H9 (cell line): Measurements from ENCODE around the gene SLC38A1. TPM values are rescaled to one million over a fixed set of nuclear protein-coding genes. Genes with fewer than 3 reads are reported as not detected.
"Not testable (repeated sequence)": the region's sequence is repeated elsewhere in the genome, so short reads cannot be mapped to it uniquely, and the experiment has no call there.

Experiments
- DNase-seq: peaks from one replicate; pipeline ENCODE4 v3.0.0-alpha.2; 2017
- H2AFZ ChIP-seq: one replicate; pipeline ENCODE4 v1.6.1; 2013; ENCODE audit warnings: mild to moderate bottlenecking, low read length, control low read depth, moderate library complexity
- H2AK5ac ChIP-seq: 2 replicates; pipeline ENCODE4 v1.6.1; 2013; ENCODE audit warnings: low read length, control low read depth, mixed read lengths; ENCODE audit not compliant: insufficient read length
- H2BK120ac ChIP-seq: one replicate; pipeline ENCODE4 v1.6.1; 2013; ENCODE audit warnings: low read depth, mild to moderate bottlenecking, low read length, control low read depth, inconsistent platforms; ENCODE audit not compliant: poor library complexity, severe bottlenecking
- H2BK12ac ChIP-seq: 2 replicates; pipeline ENCODE4 v1.6.1; 2013; ENCODE audit warnings: low read length, control low read depth, mixed read lengths, low read depth; ENCODE audit not compliant: insufficient read length
- H2BK15ac ChIP-seq: 2 replicates; pipeline ENCODE4 v1.6.1; 2013; ENCODE audit warnings: low read depth, low read length, control low read depth
- H2BK20ac ChIP-seq: one replicate; pipeline ENCODE4 v1.6.1; 2013; ENCODE audit warnings: low read depth, mild to moderate bottlenecking, low read length, control low read depth, inconsistent platforms; ENCODE audit not compliant: poor library complexity, severe bottlenecking
- H2BK5ac ChIP-seq: 2 replicates; pipeline ENCODE4 v1.6.1; 2013; ENCODE audit warnings: low read length, control low read depth, mixed read lengths; ENCODE audit not compliant: insufficient read length
- H3K14ac ChIP-seq: 2 replicates; pipeline ENCODE4 v1.6.1; 2013; ENCODE audit warnings: low read length, control low read depth; ENCODE audit not compliant: insufficient read depth
- H3K18ac ChIP-seq: 2 replicates; pipeline ENCODE4 v1.6.1; 2013; ENCODE audit warnings: low read depth, mild to moderate bottlenecking, mixed read lengths, low read length, control low read depth; ENCODE audit not compliant: insufficient read length
- H3K23ac ChIP-seq: 2 replicates; pipeline ENCODE4 v1.6.1; 2013; ENCODE audit warnings: low read length, control low read depth, mixed read lengths, low read depth; ENCODE audit not compliant: insufficient read length
- H3K23me2 ChIP-seq: 2 replicates; pipeline ENCODE4 v1.6.1; 2013; ENCODE audit warnings: low read depth, mild to moderate bottlenecking, mixed read lengths, low read length, control low read depth; ENCODE audit not compliant: insufficient read length, poor library complexity, severe bottlenecking
- H3K27ac ChIP-seq: 2 replicates; pipeline ENCODE4 v1.5.1; 2013; ENCODE audit warnings: low read length, control low read depth, mixed read lengths, low read depth; ENCODE audit not compliant: insufficient read length
- H3K27me3 ChIP-seq: 2 replicates; pipeline ENCODE4 v1.6.1; 2013; ENCODE audit warnings: low read length, control low read depth, inconsistent platforms; ENCODE audit not compliant: insufficient read depth
- H3K4ac ChIP-seq: 2 replicates; pipeline ENCODE4 v1.6.1; 2013; ENCODE audit warnings: low read depth, mild to moderate bottlenecking, control low read depth, inconsistent platforms, low read length, moderate library complexity
- H3K4me1 ChIP-seq: 2 replicates; pipeline ENCODE4 v1.6.1; 2013; ENCODE audit warnings: low read length, control low read depth, inconsistent platforms; ENCODE audit not compliant: insufficient read depth
- H3K4me2 ChIP-seq: 2 replicates; pipeline ENCODE4 v1.6.1; 2013; ENCODE audit warnings: low read length, control low read depth, mixed read lengths; ENCODE audit not compliant: insufficient read length, insufficient read depth
- H3K56ac ChIP-seq: 2 replicates; pipeline ENCODE4 v1.6.1; 2013; ENCODE audit warnings: low read depth, mild to moderate bottlenecking, mixed read lengths, low read length, control low read depth; ENCODE audit not compliant: insufficient read length
- H3K79me1 ChIP-seq: 2 replicates; pipeline ENCODE4 v1.6.1; 2013; ENCODE audit warnings: low read depth, mild to moderate bottlenecking, moderate library complexity, low read length, control low read depth, inconsistent platforms; ENCODE audit not compliant: insufficient read depth, poor library complexity, severe bottlenecking
- H3K79me2 ChIP-seq: 2 replicates; pipeline ENCODE4 v1.6.1; 2013; ENCODE audit warnings: low read length, control low read depth, inconsistent platforms; ENCODE audit not compliant: insufficient read depth
- H3K9ac ChIP-seq: 2 replicates; pipeline ENCODE4 v1.6.1; 2013; ENCODE audit warnings: low read length, control low read depth, mixed read lengths; ENCODE audit not compliant: insufficient read length; ENCODE audit errors: extremely low read depth
- H3K9me3 ChIP-seq: one replicate; pipeline ENCODE4 v1.6.1; 2013; ENCODE audit warnings: low read depth, low read length, inconsistent platforms; ENCODE audit not compliant: control insufficient read depth
- H3T11ph ChIP-seq: one replicate; pipeline ENCODE4 v1.6.1; 2013; ENCODE audit warnings: mild to moderate bottlenecking, low read length, control low read depth, inconsistent platforms
- H4K20me1 ChIP-seq: one replicate; pipeline ENCODE4 v1.6.1; 2013; ENCODE audit not compliant: control insufficient read depth, insufficient read length, insufficient read depth
- H4K5ac ChIP-seq: 2 replicates; pipeline ENCODE4 v1.6.1; 2013; ENCODE audit warnings: low read depth, mild to moderate bottlenecking, mixed read lengths, low read length, control low read depth; ENCODE audit not compliant: insufficient read length
- H4K8ac ChIP-seq: replicated peaks from 2 replicates; pipeline ENCODE4 v1.6.1; 2013; ENCODE audit warnings: low read length, control low read depth, mixed read lengths, low read depth; ENCODE audit not compliant: insufficient read length
- H4K91ac ChIP-seq: 2 replicates; pipeline ENCODE4 v1.6.1; 2013; ENCODE audit warnings: low read depth, mild to moderate bottlenecking, moderate library complexity, mixed read lengths, low read length, control low read depth; ENCODE audit not compliant: insufficient read length
- H3K27ac Mint-ChIP-seq, 3 experiments: 2 replicates in 2 of 3; 3 replicates in 1 of 3; pipeline ENCODE4 v1.8.0; 2020 to 2021; ENCODE audit warnings: mixed read lengths in 3 of 3, mild to moderate bottlenecking in 1 of 3, moderate library complexity in 1 of 3
- H3K27me3 Mint-ChIP-seq: 2 replicates; pipeline ENCODE4 v1.8.0; 2021; ENCODE audit warnings: low read depth, mild to moderate bottlenecking, moderate library complexity, mixed read lengths
- H3K36me3 Mint-ChIP-seq, 3 experiments: 2 replicates in 2 of 3; 3 replicates in 1 of 3; pipeline ENCODE4 v1.8.0; 2020 to 2021; ENCODE audit warnings: low read depth in 3 of 3, mixed read lengths in 3 of 3; ENCODE audit not compliant: insufficient read depth in 1 of 3
- H3K4me1 Mint-ChIP-seq, 2 experiments: 2 replicates each; pipeline ENCODE4 v1.8.0; 2020; ENCODE audit warnings: mixed read lengths in 2 of 2
- H3K4me3 Mint-ChIP-seq, 2 experiments: 2 replicates in 1 of 2; 3 replicates in 1 of 2; pipeline ENCODE4 v1.8.0; 2020 to 2021; ENCODE audit warnings: mild to moderate bottlenecking in 2 of 2, mixed read lengths in 2 of 2, moderate library complexity in 1 of 2
- H3K9me3 Mint-ChIP-seq, 2 experiments: 2 replicates in 1 of 2; 3 replicates in 1 of 2; pipeline ENCODE4 v1.8.0; 2020; ENCODE audit warnings: mild to moderate bottlenecking in 2 of 2, mixed read lengths in 2 of 2, moderate library complexity in 1 of 2
- WGBS: extraction: QIAGEN DNeasy Blood & Tissue Kit; methylation state at CpG from one replicate; pipeline ENCODE4 v1.1.7; 2013; ENCODE audit warnings: missing lambda C conversion rate, low lambda C conversion rate, mixed read lengths; ENCODE audit not compliant: insufficient read length; ENCODE audit errors: extremely low coverage; 5-methylcytosine and 5-hydroxymethylcytosine counted together
- total RNA-seq: library from RNA; stranded (reverse); gene quantifications from 2 replicates; pipeline ENCODE4 v1.2.1, GENCODE V29; 2021

SLC38A1 gene
- total RNA-seq, 1 experiment from 2014 or later: 216 TPM

DNA sequence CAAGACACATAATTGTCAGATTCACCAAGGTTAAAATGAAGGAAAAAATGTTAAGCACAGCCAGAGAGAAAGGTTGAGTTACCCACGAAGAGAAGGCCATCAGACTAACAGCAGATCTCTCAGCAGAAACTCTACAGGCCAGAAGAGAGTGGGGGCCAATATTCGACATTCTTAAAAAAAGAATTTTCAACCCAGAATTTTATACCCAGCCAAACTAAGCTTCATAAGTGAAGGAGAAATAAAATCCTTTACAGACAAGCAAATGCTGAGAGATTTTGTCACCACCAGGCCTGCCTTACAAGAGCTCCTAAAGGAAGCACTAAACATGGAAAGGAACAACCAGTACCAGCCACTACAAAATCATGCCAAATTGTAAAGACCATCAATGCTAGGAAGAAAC lies 16.3 kb upstream of the SLC38A1 start:
- not testable (repeated sequence) for H3K27ac ChIP-seq

More for the DNA sequence above, 16.3 kb upstream of the SLC38A1 start:
- no CpG with 5 or more reads among the region's 2 CpGs for WGBS
- H3K27me3 Mint-ChIP-seq, H4K20me1 ChIP-seq, H3K27me3 ChIP-seq, H4K91ac ChIP-seq, H3K14ac ChIP-seq, H2AFZ ChIP-seq, H3K9ac ChIP-seq, H2BK120ac ChIP-seq, H2BK20ac ChIP-seq, H3K4me3 Mint-ChIP-seq, DNase-seq, H3K9me3 ChIP-seq, H3K23me2 ChIP-seq, H3K4ac ChIP-seq, H3K79me2 ChIP-seq, H3K56ac ChIP-seq, H2AK5ac ChIP-seq, H3K4me1 Mint-ChIP-seq, H3K27ac Mint-ChIP-seq, H2BK12ac ChIP-seq, H3K4me1 ChIP-seq, H4K5ac ChIP-seq, H3T11ph ChIP-seq, H2BK5ac ChIP-seq, H4K8ac ChIP-seq, H3K79me1 ChIP-seq, H2BK15ac ChIP-seq, H3K4me2 ChIP-seq, H3K18ac ChIP-seq, H3K23ac ChIP-seq: not testable (repeated sequence)
- peaks cover 34 to 50% (median 41%) of the 10 kb centered on the region in 3 experiments for H3K36me3 Mint-ChIP-seq
- peaks cover 69 to 73% of the 10 kb centered on the region in 2 experiments for H3K9me3 Mint-ChIP-seq
